H9 (cell line): ENCODE results near the gene RARA. TPM values are rescaled to one million over a fixed set of nuclear protein-coding genes. Genes with fewer than 3 reads are reported as not detected.

Experiments
- DNase-seq: peaks from one replicate; pipeline ENCODE4 v3.0.0-alpha.2; 2017
- H2AFZ ChIP-seq: one replicate; pipeline ENCODE4 v1.6.1; 2013; ENCODE audit warnings: mild to moderate bottlenecking, low read length, control low read depth, moderate library complexity
- H2AK5ac ChIP-seq: 2 replicates; pipeline ENCODE4 v1.6.1; 2013; ENCODE audit warnings: low read length, control low read depth, mixed read lengths; ENCODE audit not compliant: insufficient read length
- H2BK120ac ChIP-seq: one replicate; pipeline ENCODE4 v1.6.1; 2013; ENCODE audit warnings: low read depth, mild to moderate bottlenecking, low read length, control low read depth, inconsistent platforms; ENCODE audit not compliant: poor library complexity, severe bottlenecking
- H2BK12ac ChIP-seq: 2 replicates; pipeline ENCODE4 v1.6.1; 2013; ENCODE audit warnings: low read length, control low read depth, mixed read lengths, low read depth; ENCODE audit not compliant: insufficient read length
- H2BK15ac ChIP-seq: 2 replicates; pipeline ENCODE4 v1.6.1; 2013; ENCODE audit warnings: low read depth, low read length, control low read depth
- H2BK20ac ChIP-seq: one replicate; pipeline ENCODE4 v1.6.1; 2013; ENCODE audit warnings: low read depth, mild to moderate bottlenecking, low read length, control low read depth, inconsistent platforms; ENCODE audit not compliant: poor library complexity, severe bottlenecking
- H2BK5ac ChIP-seq: 2 replicates; pipeline ENCODE4 v1.6.1; 2013; ENCODE audit warnings: low read length, control low read depth, mixed read lengths; ENCODE audit not compliant: insufficient read length
- H3K14ac ChIP-seq: 2 replicates; pipeline ENCODE4 v1.6.1; 2013; ENCODE audit warnings: low read length, control low read depth; ENCODE audit not compliant: insufficient read depth
- H3K18ac ChIP-seq: 2 replicates; pipeline ENCODE4 v1.6.1; 2013; ENCODE audit warnings: low read depth, mild to moderate bottlenecking, mixed read lengths, low read length, control low read depth; ENCODE audit not compliant: insufficient read length
- H3K23ac ChIP-seq: 2 replicates; pipeline ENCODE4 v1.6.1; 2013; ENCODE audit warnings: low read length, control low read depth, mixed read lengths, low read depth; ENCODE audit not compliant: insufficient read length
- H3K23me2 ChIP-seq: 2 replicates; pipeline ENCODE4 v1.6.1; 2013; ENCODE audit warnings: low read depth, mild to moderate bottlenecking, mixed read lengths, low read length, control low read depth; ENCODE audit not compliant: insufficient read length, poor library complexity, severe bottlenecking
- H3K27ac ChIP-seq: 2 replicates; pipeline ENCODE4 v1.5.1; 2013; ENCODE audit warnings: low read length, control low read depth, mixed read lengths, low read depth; ENCODE audit not compliant: insufficient read length
- H3K27me3 ChIP-seq: 2 replicates; pipeline ENCODE4 v1.6.1; 2013; ENCODE audit warnings: low read length, control low read depth, inconsistent platforms; ENCODE audit not compliant: insufficient read depth
- H3K4ac ChIP-seq: 2 replicates; pipeline ENCODE4 v1.6.1; 2013; ENCODE audit warnings: low read depth, mild to moderate bottlenecking, control low read depth, inconsistent platforms, low read length, moderate library complexity
- H3K4me1 ChIP-seq: 2 replicates; pipeline ENCODE4 v1.6.1; 2013; ENCODE audit warnings: low read length, control low read depth, inconsistent platforms; ENCODE audit not compliant: insufficient read depth
- H3K4me2 ChIP-seq: 2 replicates; pipeline ENCODE4 v1.6.1; 2013; ENCODE audit warnings: low read length, control low read depth, mixed read lengths; ENCODE audit not compliant: insufficient read length, insufficient read depth
- H3K56ac ChIP-seq: 2 replicates; pipeline ENCODE4 v1.6.1; 2013; ENCODE audit warnings: low read depth, mild to moderate bottlenecking, mixed read lengths, low read length, control low read depth; ENCODE audit not compliant: insufficient read length
- H3K79me1 ChIP-seq: 2 replicates; pipeline ENCODE4 v1.6.1; 2013; ENCODE audit warnings: low read depth, mild to moderate bottlenecking, moderate library complexity, low read length, control low read depth, inconsistent platforms; ENCODE audit not compliant: insufficient read depth, poor library complexity, severe bottlenecking
- H3K79me2 ChIP-seq: 2 replicates; pipeline ENCODE4 v1.6.1; 2013; ENCODE audit warnings: low read length, control low read depth, inconsistent platforms; ENCODE audit not compliant: insufficient read depth
- H3K9ac ChIP-seq: 2 replicates; pipeline ENCODE4 v1.6.1; 2013; ENCODE audit warnings: low read length, control low read depth, mixed read lengths; ENCODE audit not compliant: insufficient read length; ENCODE audit errors: extremely low read depth
- H3K9me3 ChIP-seq: one replicate; pipeline ENCODE4 v1.6.1; 2013; ENCODE audit warnings: low read depth, low read length, inconsistent platforms; ENCODE audit not compliant: control insufficient read depth
- H3T11ph ChIP-seq: one replicate; pipeline ENCODE4 v1.6.1; 2013; ENCODE audit warnings: mild to moderate bottlenecking, low read length, control low read depth, inconsistent platforms
- H4K20me1 ChIP-seq: one replicate; pipeline ENCODE4 v1.6.1; 2013; ENCODE audit not compliant: control insufficient read depth, insufficient read length, insufficient read depth
- H4K5ac ChIP-seq: 2 replicates; pipeline ENCODE4 v1.6.1; 2013; ENCODE audit warnings: low read depth, mild to moderate bottlenecking, mixed read lengths, low read length, control low read depth; ENCODE audit not compliant: insufficient read length
- H4K8ac ChIP-seq: replicated peaks from 2 replicates; pipeline ENCODE4 v1.6.1; 2013; ENCODE audit warnings: low read length, control low read depth, mixed read lengths, low read depth; ENCODE audit not compliant: insufficient read length
- H4K91ac ChIP-seq: 2 replicates; pipeline ENCODE4 v1.6.1; 2013; ENCODE audit warnings: low read depth, mild to moderate bottlenecking, moderate library complexity, mixed read lengths, low read length, control low read depth; ENCODE audit not compliant: insufficient read length
- H3K27ac Mint-ChIP-seq, 3 experiments: 2 replicates in 2 of 3; 3 replicates in 1 of 3; pipeline ENCODE4 v1.8.0; 2020 to 2021; ENCODE audit warnings: mixed read lengths in 3 of 3, mild to moderate bottlenecking in 1 of 3, moderate library complexity in 1 of 3
- H3K27me3 Mint-ChIP-seq: 2 replicates; pipeline ENCODE4 v1.8.0; 2021; ENCODE audit warnings: low read depth, mild to moderate bottlenecking, moderate library complexity, mixed read lengths
- H3K36me3 Mint-ChIP-seq, 3 experiments: 2 replicates in 2 of 3; 3 replicates in 1 of 3; pipeline ENCODE4 v1.8.0; 2020 to 2021; ENCODE audit warnings: low read depth in 3 of 3, mixed read lengths in 3 of 3; ENCODE audit not compliant: insufficient read depth in 1 of 3
- H3K4me1 Mint-ChIP-seq, 2 experiments: 2 replicates each; pipeline ENCODE4 v1.8.0; 2020; ENCODE audit warnings: mixed read lengths in 2 of 2
- H3K4me3 Mint-ChIP-seq, 2 experiments: 2 replicates in 1 of 2; 3 replicates in 1 of 2; pipeline ENCODE4 v1.8.0; 2020 to 2021; ENCODE audit warnings: mild to moderate bottlenecking in 2 of 2, mixed read lengths in 2 of 2, moderate library complexity in 1 of 2
- H3K9me3 Mint-ChIP-seq, 2 experiments: 2 replicates in 1 of 2; 3 replicates in 1 of 2; pipeline ENCODE4 v1.8.0; 2020; ENCODE audit warnings: mild to moderate bottlenecking in 2 of 2, mixed read lengths in 2 of 2, moderate library complexity in 1 of 2
- CTCF ChIP-seq: fragments of 200-600 bp; sonication (generic); conservative IDR thresholded peaks from 3 replicates; pipeline ENCODE4 v1.8.0; 2021; ENCODE audit warnings: antibody characterized with exemption, mild to moderate bottlenecking
- WGBS: extraction: QIAGEN DNeasy Blood & Tissue Kit; methylation state at CpG from one replicate; pipeline ENCODE4 v1.1.7; 2013; ENCODE audit warnings: missing lambda C conversion rate, low lambda C conversion rate, mixed read lengths; ENCODE audit not compliant: insufficient read length; ENCODE audit errors: extremely low coverage; 5-methylcytosine and 5-hydroxymethylcytosine counted together
- total RNA-seq: library from RNA; stranded (reverse); gene quantifications from 2 replicates; pipeline ENCODE4 v1.2.1, GENCODE V29; 2021

Gene RARA
- total RNA-seq, 1 experiment from 2014 or later, result 17.6 TPM

GRCh38 chr17:40328386-40328766 is 19.4 kb downstream of the RARA start:
- Mint-ChIP-seq H3K4me3 (no peak overlapping the region), H3K4me1 (peaks cover 8 to 18% of the 10 kb centered on the region in 2 experiments), H3K36me3 (peaks cover 6 to 8% (median 7%) of the 10 kb centered on the region in 3 experiments), H3K27me3 (peaks cover 22% of the 10 kb centered on the region), H3K27ac (no peak overlapping the region), H3K9me3 (no peaks in the 10 kb centered on the region)
- Histone ChIP-seq H3K27me3 (no peaks in the 10 kb centered on the region), H2BK12ac (no peak overlapping the region), H3K23ac (no peak overlapping the region), H2BK20ac (no peak overlapping the region), H2BK120ac (no peak overlapping the region), H3K79me2 (peaks cover 3% of the 10 kb centered on the region; the same call in 1 of the 2 replicates), H2BK5ac (no peak overlapping the region), H3K14ac (no peak overlapping the region), H3K4ac (no peak overlapping the region), H4K8ac (no peak overlapping the region), H3K79me1 (no peaks in the 10 kb centered on the region), H2AFZ (no peak overlapping the region), H2AK5ac (no peak overlapping the region), H4K91ac (no peak overlapping the region), H3K9me3 (no peaks in the 10 kb centered on the region), H4K20me1 (no peaks in the 10 kb centered on the region), H3K9ac (no peak overlapping the region), H2BK15ac (no peak overlapping the region), H3K23me2 (no peaks in the 10 kb centered on the region), H3K4me1 (no peaks in the 10 kb centered on the region; the same call in 1 of the 2 replicates), H3T11ph (no peak overlapping the region), H3K27ac (no peak overlapping the region), H3K18ac (no peak overlapping the region), H3K56ac (no peak overlapping the region), H3K4me2 (no peak overlapping the region), H4K5ac (no peak overlapping the region)
- DNase-seq, result no peak
- no CpG with 5 or more reads among the region's 2 CpGs for WGBS
- no peak for TF ChIP-seq CTCF
